ENCODE measurements around the gene SHISA7.

The SHISA7 gene

GRCh38 chr19:55443824-55444480, 852 bp upstream of the SHISA7 start:
- Histone ChIP-seq H2AFZ (ENCODE audit: low read length) (no peak overlapping the region), H3K9ac (ENCODE audit: low read length) (no peak overlapping the region), H3K79me2 (ENCODE audit: insufficient read depth, low read length) (no peaks in the 10 kb centered on the region), H4K20me1 (ENCODE audit: insufficient read depth, low read length) (no peaks in the 10 kb centered on the region), H3K27ac (ENCODE audit: low read depth, low read length, poor library complexity, severe bottlenecking) (no peak overlapping the region), H3K4me3 (ENCODE audit: low read depth, low read length, poor library complexity, severe bottlenecking) (no peak overlapping the region), H3K4me2 (ENCODE audit: low read length) (no peak overlapping the region), H3K36me3 (ENCODE audit: insufficient read depth, low read length) (no peaks in the 10 kb centered on the region), H3F3A (ENCODE audit: insufficient read depth, low read length) (no peaks in the 10 kb centered on the region), H3K9me2 (ENCODE audit: low read depth, low read length) (no peaks in the 10 kb centered on the region), H3K4me1 (ENCODE audit: insufficient read depth, low read length, severe bottlenecking) (no peaks in the 10 kb centered on the region), H3K27me3 (ENCODE audit: insufficient read depth, low read length) (no peaks in the 10 kb centered on the region), H3K9me3 (ENCODE audit: low read length) (no peaks in the 10 kb centered on the region)
- no peak for TF ChIP-seq CTCF (IDR thresholded peaks at IDR 0.05; ENCODE audit: low read length)
- no peak for TF ChIP-seq EZH2 (IDR thresholded peaks at IDR 0.05; ENCODE audit: borderline replicate concordance, low read length)

- no peaks in the 10 kb centered on the region for H3K79me2 ChIP-seq (ENCODE audit: insufficient read depth, low read length)
- no peaks in the 10 kb centered on the region for H3K9me2 ChIP-seq (ENCODE audit: low read depth, low read length)
- H3K27me3 ChIP-seq (ENCODE audit: insufficient read depth, low read length) = no peaks in the 10 kb centered on the region
- H3K4me2 ChIP-seq (ENCODE audit: low read length) = no peak overlapping the region
- H4K20me1 ChIP-seq (ENCODE audit: insufficient read depth, low read length) = no peaks in the 10 kb centered on the region
- TF ChIP-seq CTCF (IDR thresholded peaks at IDR 0.05; ENCODE audit: low read length) (no peak), EZH2 (IDR thresholded peaks at IDR 0.05; ENCODE audit: borderline replicate concordance, low read length) (no peak)
- H3F3A ChIP-seq (ENCODE audit: insufficient read depth, low read length) = no peaks in the 10 kb centered on the region
- H3K4me1 ChIP-seq (ENCODE audit: insufficient read depth, low read length, severe bottlenecking) = no peaks in the 10 kb centered on the region
- H3K36me3 ChIP-seq (ENCODE audit: insufficient read depth, low read length) = no peaks in the 10 kb centered on the region
- H2AFZ ChIP-seq (ENCODE audit: low read length) = no peak overlapping the region
- H3K4me3 ChIP-seq (ENCODE audit: low read depth, low read length, poor library complexity, severe bottlenecking) = no peak overlapping the region
- no peak overlapping the region for H3K27ac ChIP-seq (ENCODE audit: low read depth, low read length, poor library complexity, severe bottlenecking)
- H3K9ac ChIP-seq (ENCODE audit: low read length) = no peak overlapping the region
- H3K9me3 ChIP-seq (ENCODE audit: low read length) = no peaks in the 10 kb centered on the region
These were observed 633 bp downstream of the SHISA7 start for GRCh38 chr19:55442372-55442961.

- Histone ChIP-seq H3K4me3 (ENCODE audit: low read depth, low read length, poor library complexity, severe bottlenecking) (no peak overlapping the region), H4K20me1 (ENCODE audit: insufficient read depth, low read length) (no peaks in the 10 kb centered on the region), H3F3A (ENCODE audit: insufficient read depth, low read length) (no peaks in the 10 kb centered on the region), H3K9me2 (ENCODE audit: low read depth, low read length) (no peaks in the 10 kb centered on the region), H3K79me2 (ENCODE audit: insufficient read depth, low read length) (no peaks in the 10 kb centered on the region), H2AFZ (ENCODE audit: low read length) (no peak overlapping the region), H3K27me3 (ENCODE audit: insufficient read depth, low read length) (no peaks in the 10 kb centered on the region), H3K9me3 (ENCODE audit: low read length) (no peaks in the 10 kb centered on the region), H3K4me1 (ENCODE audit: insufficient read depth, low read length, severe bottlenecking) (no peaks in the 10 kb centered on the region), H3K27ac (ENCODE audit: low read depth, low read length, poor library complexity, severe bottlenecking) (no peak overlapping the region), H3K4me2 (ENCODE audit: low read length) (no peak overlapping the region), H3K36me3 (ENCODE audit: insufficient read depth, low read length) (no peaks in the 10 kb centered on the region), H3K9ac (ENCODE audit: low read length) (no peak overlapping the region)
- no peak for TF ChIP-seq CTCF (IDR thresholded peaks at IDR 0.05; ENCODE audit: low read length)
- no peak for TF ChIP-seq EZH2 (IDR thresholded peaks at IDR 0.05; ENCODE audit: borderline replicate concordance, low read length)
These were observed 1.3 kb downstream of the SHISA7 start for GRCh38 chr19:55441692-55442321.

All from OCI-LY1 (cell line).